Endothelial cell of umbilical vein (primary cell): ENCODE results near the gene CD248.

ENCODE experiments used
- CTCF ChIP-seq, 2 donors: IDR thresholded peaks; 1 replicate in 1 of 2; 2 replicates in 1 of 2; pipeline ENCODE4 v1.5.1; 2011; ENCODE audit warnings: low read length in 2 of 2, mild to moderate bottlenecking in 2 of 2, moderate library complexity in 2 of 2, control low read depth in 1 of 2, inconsistent platforms in 1 of 2, low read depth in 1 of 2; ENCODE audit not compliant: insufficient read depth in 1 of 2; ENCODE audit errors: extremely low read depth in 1 of 2
- EZH2 ChIP-seq: IDR thresholded peaks from 2 replicates; pipeline ENCODE4 v1.6.1; 2012; ENCODE audit warnings: borderline replicate concordance, low read depth, mild to moderate bottlenecking, moderate library complexity, low read length, inconsistent platforms; ENCODE audit not compliant: severe bottlenecking
- JUN ChIP-seq: IDR thresholded peaks from 2 replicates; pipeline ENCODE4 v1.6.1; 2011; ENCODE audit warnings: borderline replicate concordance, low read depth; ENCODE audit not compliant: insufficient read length, insufficient read depth
- POLR2A ChIP-seq: IDR thresholded peaks from 2 replicates; pipeline ENCODE4 v1.6.1; 2012; ENCODE audit warnings: low read depth, mild to moderate bottlenecking, control low read depth, low read length

- no peak for TF ChIP-seq CTCF (IDR thresholded peaks at IDR 0.05; ENCODE audit: extremely low read depth in 1 of 2, insufficient read depth in 1 of 2, low read depth in 1 of 2, low read length in 2 of 2)
- no peak for TF ChIP-seq EZH2
- TF ChIP-seq POLR2A, result no peak
- no peak for TF ChIP-seq JUN
Observed at GRCh38 chr11:66323684-66324083, 6.8 kb upstream of the CD248 start.
